IPS-20b (cell line): Measurements from ENCODE around the gene STON1.
"Not testable (repeated sequence)": the region's sequence is repeated elsewhere in the genome, so short reads cannot be mapped to it uniquely, and the experiment has no call there.

Experiments
- H3K27ac ChIP-seq: one replicate; pipeline ENCODE4 v1.5.1; 2013; ENCODE audit warnings: low read length
- H3K27me3 ChIP-seq: 2 replicates; pipeline ENCODE4 v1.6.1; 2013; ENCODE audit warnings: mild to moderate bottlenecking, low read length, inconsistent platforms; ENCODE audit not compliant: insufficient read depth
- H3K36me3 ChIP-seq: 2 replicates; pipeline ENCODE4 v1.6.1; 2013; ENCODE audit warnings: low read depth, mild to moderate bottlenecking, inconsistent platforms, low read length, moderate library complexity; ENCODE audit not compliant: insufficient read depth
- H3K4me1 ChIP-seq: 2 replicates; pipeline ENCODE4 v1.6.1; 2013; ENCODE audit warnings: mild to moderate bottlenecking, control low read depth, inconsistent platforms, low read length, moderate library complexity; ENCODE audit not compliant: insufficient read depth
- H3K4me3 ChIP-seq: 2 replicates; pipeline ENCODE4 v1.5.1; 2013; ENCODE audit warnings: mild to moderate bottlenecking, low read length, inconsistent platforms
- H3K9ac ChIP-seq: 2 replicates; pipeline ENCODE4 v1.6.1; 2013; ENCODE audit warnings: low read depth, mild to moderate bottlenecking, inconsistent platforms, low read length, moderate library complexity
- H3K9me3 ChIP-seq: 2 replicates; pipeline ENCODE4 v1.6.1; 2013; ENCODE audit warnings: mild to moderate bottlenecking, low read depth, low read length, inconsistent platforms; ENCODE audit not compliant: insufficient read depth

Gene STON1

DNA sequence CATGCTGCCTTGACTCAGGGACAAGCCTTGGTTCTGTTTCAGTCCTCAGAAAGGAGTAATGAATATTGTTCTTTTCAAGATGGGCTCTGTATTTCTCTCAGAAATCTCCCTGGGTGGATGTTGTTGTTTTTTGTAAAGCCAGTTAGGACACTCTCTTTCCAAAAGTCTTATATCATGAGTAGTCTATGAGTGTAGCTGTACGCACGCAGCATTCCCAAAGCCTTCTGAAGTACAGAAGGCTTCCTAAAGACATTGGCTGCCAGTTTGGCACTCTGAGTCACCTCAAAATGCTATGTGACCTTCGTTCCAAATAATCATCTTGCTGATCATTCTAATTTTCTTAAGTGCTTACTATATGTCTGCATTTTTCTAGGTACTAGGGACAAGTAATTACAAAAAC lies 71.0 kb downstream of the STON1 start:
- H3K27ac ChIP-seq = no peak overlapping the region

DNA sequence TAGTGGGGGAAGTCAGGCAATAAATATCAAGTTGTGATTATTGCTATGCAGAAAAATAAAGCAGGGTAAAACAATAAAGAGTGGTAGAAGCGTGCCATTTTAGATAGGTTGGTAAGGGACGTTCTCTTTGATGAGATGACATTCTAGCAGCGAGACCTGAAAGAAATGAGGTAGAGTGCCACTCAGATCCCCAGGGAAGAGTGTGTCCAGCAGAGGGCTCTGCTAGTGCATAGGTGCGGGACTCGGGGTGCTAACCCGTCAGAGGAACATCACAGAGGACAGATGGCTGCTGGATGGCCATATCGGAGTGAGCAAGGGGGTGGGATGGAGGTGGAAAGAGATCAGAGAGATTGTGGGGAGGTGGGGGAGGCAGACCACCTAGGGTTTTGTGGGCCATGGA lies 71.4 kb downstream of the STON1 start:
- no peaks in the 10 kb centered on the region for H3K27me3 ChIP-seq
- no peaks in the 10 kb centered on the region for H3K4me1 ChIP-seq
- no peak overlapping the region for H3K4me3 ChIP-seq
- H3K9me3 ChIP-seq = no peaks in the 10 kb centered on the region
- no peak overlapping the region for H3K27ac ChIP-seq
- no peak overlapping the region for H3K9ac ChIP-seq
- no peaks in the 10 kb centered on the region for H3K36me3 ChIP-seq

More for the DNA sequence above, 71.0 kb downstream of the STON1 start:
- no peaks in the 10 kb centered on the region for H3K4me1 ChIP-seq
- H3K9ac ChIP-seq = no peak overlapping the region
- H3K36me3 ChIP-seq = no peaks in the 10 kb centered on the region
- H3K27me3 ChIP-seq = no peaks in the 10 kb centered on the region
- no peaks in the 10 kb centered on the region for H3K9me3 ChIP-seq
- no peak overlapping the region for H3K4me3 ChIP-seq

DNA sequence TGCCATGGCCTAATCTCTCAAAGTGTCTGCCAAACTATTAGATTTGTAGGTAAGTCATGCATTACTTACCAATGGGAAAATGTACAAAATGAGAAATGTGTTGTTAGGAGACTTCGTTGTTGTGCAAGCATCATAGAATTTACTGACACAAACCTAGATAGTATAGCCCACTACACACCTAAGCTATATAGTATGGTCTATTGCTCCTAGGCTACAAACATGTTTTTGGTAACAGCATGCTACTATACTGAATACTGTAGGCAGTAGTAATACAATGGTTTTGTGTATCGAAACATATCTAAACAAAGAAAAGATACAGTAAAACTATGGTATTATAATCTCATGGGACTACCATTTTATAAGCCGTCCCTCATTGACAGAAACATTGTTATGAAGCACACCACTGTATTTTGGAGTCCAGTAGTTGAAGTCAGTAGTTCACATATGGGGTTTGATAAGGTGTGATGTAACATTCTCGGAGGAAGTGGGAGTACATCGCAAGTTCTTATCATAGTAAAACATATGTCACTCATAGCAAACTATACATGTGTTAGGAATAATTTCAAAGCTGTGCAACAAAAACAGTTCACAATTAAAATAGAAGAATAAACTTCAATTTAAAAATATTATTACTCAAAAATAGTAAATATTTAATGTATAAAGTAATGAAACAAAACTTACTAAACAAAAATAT lies 75.7 kb downstream of the STON1 start:
- Histone ChIP-seq H3K27me3 (no peaks in the 10 kb centered on the region), H3K4me1 (no peaks in the 10 kb centered on the region), H3K36me3 (no peaks in the 10 kb centered on the region), H3K9me3 (no peaks in the 10 kb centered on the region), H3K9ac (no peak overlapping the region), H3K27ac (no peak overlapping the region), H3K4me3 (no peak overlapping the region)

DNA sequence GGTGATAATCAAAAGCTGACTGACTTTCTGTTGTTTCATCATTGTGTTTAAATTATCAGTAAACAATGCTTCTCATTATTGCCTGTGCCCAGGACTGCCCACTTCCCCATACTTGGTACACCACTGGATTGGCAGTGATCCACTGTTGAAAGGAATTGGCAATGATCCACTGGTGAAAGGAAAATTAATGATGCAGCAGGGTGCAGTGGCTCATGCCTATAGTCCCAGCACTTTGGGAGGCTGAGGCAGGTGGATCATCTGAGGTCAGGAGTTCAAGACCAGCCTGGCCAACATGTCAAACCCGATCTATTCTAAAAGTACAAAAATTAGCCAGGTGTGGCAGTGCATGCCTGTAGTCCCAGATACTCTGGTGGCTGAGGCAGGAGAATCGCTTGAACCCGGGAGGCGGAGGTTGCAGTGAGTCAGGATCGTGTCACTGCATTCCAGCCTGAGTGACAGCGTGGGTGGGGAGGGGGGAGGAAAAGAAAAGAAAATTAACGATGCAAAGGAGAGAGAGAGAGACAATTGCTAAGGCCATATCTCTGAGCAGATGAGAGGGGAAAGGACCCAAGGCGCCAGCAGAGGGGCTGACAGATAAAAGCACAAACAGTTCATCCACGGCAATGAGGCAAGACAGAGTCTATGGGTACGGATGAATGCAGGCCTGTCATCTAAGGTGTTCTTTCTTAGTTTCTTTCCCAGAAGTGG lies 77.5 kb downstream of the STON1 start:
- H3K9me3 ChIP-seq = no peaks in the 10 kb centered on the region
- H3K4me3 ChIP-seq = no peak overlapping the region
- no peak overlapping the region for H3K27ac ChIP-seq
- H3K4me1 ChIP-seq = no peaks in the 10 kb centered on the region
- H3K9ac ChIP-seq = no peak overlapping the region
- no peaks in the 10 kb centered on the region for H3K36me3 ChIP-seq
- no peaks in the 10 kb centered on the region for H3K27me3 ChIP-seq

DNA sequence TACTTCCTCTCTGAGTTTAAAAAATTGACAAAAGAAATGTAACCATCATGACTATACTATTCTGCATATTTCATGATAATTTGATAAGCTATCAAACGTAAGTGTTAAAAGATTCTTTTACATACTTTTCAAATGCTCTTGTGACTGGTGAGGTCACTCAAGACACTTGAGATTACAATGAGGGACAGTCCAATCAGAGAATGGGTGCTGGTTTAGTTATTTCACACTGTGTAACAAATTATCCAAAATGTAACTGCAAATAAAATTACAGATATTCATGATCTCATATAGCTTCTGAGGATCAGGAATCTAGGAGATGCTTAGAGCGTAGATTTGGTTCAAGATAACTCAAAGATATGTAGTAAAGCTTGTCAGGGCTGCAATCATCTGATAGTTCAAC lies 83.3 kb downstream of the STON1 start:
- H3K4me3 ChIP-seq = no peak overlapping the region
- no peak overlapping the region for H3K27ac ChIP-seq
- no peaks in the 10 kb centered on the region for H3K27me3 ChIP-seq
- no peak overlapping the region for H3K9ac ChIP-seq
- H3K9me3 ChIP-seq = peaks cover 3% of the 10 kb centered on the region
- no peaks in the 10 kb centered on the region for H3K36me3 ChIP-seq
- H3K4me1 ChIP-seq = no peaks in the 10 kb centered on the region

DNA sequence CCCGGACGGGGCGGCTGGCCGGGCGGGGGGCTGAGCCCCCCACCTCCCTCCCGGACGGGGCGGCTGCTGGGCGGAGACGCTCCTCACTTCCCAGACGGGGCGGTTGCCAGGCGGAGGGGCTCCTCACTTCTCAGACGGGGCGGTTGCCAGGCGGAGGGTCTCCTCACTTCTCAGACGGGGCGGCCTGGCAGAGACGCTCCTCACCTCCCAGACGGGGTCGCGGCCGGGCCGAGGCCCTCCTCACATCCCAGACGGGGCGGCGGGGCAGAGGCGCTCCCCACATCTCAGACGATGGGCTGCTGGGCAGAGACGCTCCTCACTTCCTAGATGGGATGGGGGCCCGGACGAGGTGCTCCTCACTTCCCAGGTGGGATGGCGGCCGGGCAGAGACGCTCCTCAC lies 84.6 kb downstream of the STON1 start:
- not testable (repeated sequence) for H3K27me3 ChIP-seq, H3K27ac ChIP-seq, H3K36me3 ChIP-seq, H3K4me1 ChIP-seq, H3K9ac ChIP-seq, H3K9me3 ChIP-seq, H3K4me3 ChIP-seq

DNA sequence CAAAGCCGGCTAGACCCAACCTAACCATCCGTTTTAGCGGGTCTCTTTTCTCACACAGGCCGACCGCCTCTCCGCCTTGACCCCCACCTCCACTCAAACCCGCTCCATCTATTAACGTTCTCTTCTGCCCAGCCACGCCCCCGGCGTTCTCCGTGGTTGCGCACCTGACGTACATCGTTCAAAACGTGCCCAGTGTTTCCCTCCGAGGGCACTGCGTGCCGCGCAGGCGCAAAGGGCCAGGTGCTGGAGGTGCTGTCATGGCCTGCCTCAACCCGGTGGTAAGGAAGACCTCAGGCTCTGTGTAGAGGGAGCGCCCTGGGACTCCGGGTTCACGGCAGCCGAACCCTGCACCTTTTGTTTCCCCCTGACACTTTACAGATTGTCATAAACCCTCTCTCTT lies 87.7 kb downstream of the STON1 start, which contains the start of gene GTF2A1L:
TSS of gene GTF2A1L (plus strand) at position 239 of the 400 bp plus-strand sequence. CDS start at position 258, 19 bp downstream.
- Histone ChIP-seq H3K4me3 (no peak within 1 kb of the TSS), H3K9ac (no peak within 1 kb of the TSS), H3K9me3 (peaks cover 3% of the 10 kb centered on the region), H3K27ac (no peak within 1 kb of the TSS), H3K36me3 (no peaks in the 10 kb centered on the region), H3K4me1 (no peaks in the 10 kb centered on the region), H3K27me3 (no peaks in the 10 kb centered on the region)

DNA sequence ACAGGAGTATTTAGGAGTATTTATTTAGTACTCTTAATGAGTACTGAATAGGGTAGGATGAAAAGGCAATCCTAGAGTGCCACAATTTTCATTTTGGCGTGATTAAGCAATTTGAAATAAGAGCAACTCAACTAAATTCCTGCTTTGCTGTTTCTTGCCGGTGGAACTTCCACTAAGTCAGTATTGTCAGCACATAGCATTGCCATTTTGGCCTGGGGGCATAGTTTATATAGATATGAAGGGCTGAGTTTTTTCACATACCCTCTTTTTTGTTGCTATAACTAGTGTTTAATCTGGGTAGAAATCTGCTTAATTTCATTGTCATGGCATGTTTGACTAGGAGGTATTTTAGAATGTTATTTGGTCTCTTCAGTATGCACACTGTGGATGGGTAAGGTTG lies 89.6 kb downstream of the STON1 start:
- Histone ChIP-seq H3K4me1 (no peaks in the 10 kb centered on the region), H3K27ac (no peak overlapping the region), H3K9me3 (peaks cover 3% of the 10 kb centered on the region; the same call in 1 of the 2 replicates), H3K27me3 (no peaks in the 10 kb centered on the region), H3K4me3 (no peak overlapping the region), H3K36me3 (no peaks in the 10 kb centered on the region), H3K9ac (no peak overlapping the region)

DNA sequence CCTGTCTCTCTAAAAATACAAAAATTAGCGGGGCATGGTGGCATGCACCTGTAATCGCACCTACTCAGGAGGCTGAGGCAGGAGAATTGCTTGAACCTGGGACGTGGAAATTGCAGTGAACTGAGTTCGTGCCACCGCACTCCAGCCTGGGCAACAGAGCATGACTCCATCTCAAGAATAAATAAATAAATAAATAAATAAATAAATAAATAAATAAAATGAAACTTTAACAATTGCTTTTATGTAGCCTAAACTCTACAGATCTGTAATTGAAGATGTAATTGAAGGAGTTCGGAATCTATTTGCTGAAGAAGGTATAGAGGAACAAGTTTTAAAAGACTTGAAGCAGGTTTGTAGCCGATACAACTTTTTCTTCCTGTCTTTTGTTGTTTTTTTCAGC lies 90.7 kb downstream of the STON1 start:
- no peaks in the 10 kb centered on the region for H3K27me3 ChIP-seq
- H3K9me3 ChIP-seq = peaks cover 2% of the 10 kb centered on the region; the same call in 1 of the 2 replicates
- H3K27ac ChIP-seq = no peak overlapping the region
- H3K4me1 ChIP-seq = no peaks in the 10 kb centered on the region
- no peaks in the 10 kb centered on the region for H3K36me3 ChIP-seq
- no peak overlapping the region for H3K4me3 ChIP-seq
- H3K9ac ChIP-seq = no peak overlapping the region

DNA sequence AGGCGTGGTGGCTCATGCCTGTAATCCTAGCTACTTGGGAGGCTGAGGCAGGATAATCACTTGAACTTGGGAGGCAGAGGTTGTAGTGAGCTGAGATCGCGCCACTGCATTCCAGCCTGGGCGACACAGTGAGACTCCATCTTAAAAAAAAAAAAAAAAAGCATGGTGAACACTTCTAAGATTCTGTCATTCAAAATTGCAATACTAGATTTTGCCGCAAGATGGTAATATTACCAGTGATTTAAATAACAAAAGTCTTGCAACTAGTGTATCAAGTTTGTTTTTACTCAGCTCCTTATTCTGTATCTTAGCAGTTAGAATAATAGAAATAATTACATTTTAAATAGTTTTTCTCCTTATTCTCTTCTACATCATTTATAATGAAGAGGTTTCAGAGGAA lies 92.7 kb downstream of the STON1 start:
- H3K9me3 ChIP-seq = peaks cover 17% of the 10 kb centered on the region; the same call in 1 of the 2 replicates
- H3K36me3 ChIP-seq, H3K9ac ChIP-seq, H3K4me3 ChIP-seq, H3K27ac ChIP-seq, H3K27me3 ChIP-seq, H3K4me1 ChIP-seq: not testable (repeated sequence)

DNA sequence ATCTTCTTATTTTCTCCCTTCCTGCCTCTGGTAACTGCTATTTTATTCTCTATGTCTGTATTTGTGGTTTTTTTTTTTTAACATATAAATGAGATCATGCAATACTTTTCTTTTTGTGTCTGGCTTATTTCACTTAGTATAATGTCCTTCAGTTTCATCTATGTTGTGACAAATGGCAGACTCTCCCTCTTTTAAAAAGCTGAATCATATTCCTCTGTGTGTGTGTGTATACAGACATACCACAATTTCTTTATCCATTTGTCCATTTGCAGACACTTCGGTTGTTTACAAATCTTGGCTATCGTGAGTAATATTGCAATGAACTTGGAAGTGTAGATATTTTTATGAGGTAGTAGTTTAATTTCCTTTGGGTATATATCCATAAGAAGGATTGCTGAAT lies 94.7 kb downstream of the STON1 start:
- H3K36me3 ChIP-seq = no peaks in the 10 kb centered on the region
- H3K4me1 ChIP-seq = no peaks in the 10 kb centered on the region
- no peak overlapping the region for H3K9ac ChIP-seq
- no peak overlapping the region for H3K27ac ChIP-seq
- H3K27me3 ChIP-seq = no peaks in the 10 kb centered on the region
- H3K4me3 ChIP-seq = no peak overlapping the region
- peaks cover 17% of the 10 kb centered on the region; the same call in 1 of the 2 replicates for H3K9me3 ChIP-seq

DNA sequence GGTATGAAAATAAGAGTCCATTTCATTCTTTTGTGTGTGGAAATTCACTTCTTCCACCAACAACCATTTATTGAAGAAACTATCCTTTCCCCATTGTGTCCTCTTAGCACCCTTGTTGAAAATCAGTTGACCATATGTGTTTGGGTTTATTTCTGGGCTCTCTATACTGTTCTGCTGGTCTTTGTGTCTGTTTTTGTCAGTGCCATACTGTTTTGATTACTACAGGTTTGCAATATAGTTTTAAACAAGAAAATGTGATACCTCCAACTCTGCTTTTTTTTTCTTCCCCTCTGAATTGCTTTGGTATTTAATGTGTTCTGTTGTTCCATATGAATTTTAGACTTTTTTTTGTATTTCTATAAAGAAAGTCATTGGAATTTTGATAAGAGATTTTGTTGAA lies 96.1 kb downstream of the STON1 start:
- no peaks in the 10 kb centered on the region for H3K27me3 ChIP-seq
- no peak overlapping the region for H3K27ac ChIP-seq
- H3K4me1 ChIP-seq = no peaks in the 10 kb centered on the region
- no peak overlapping the region for H3K9ac ChIP-seq
- peaks cover 17% of the 10 kb centered on the region; the same call in 1 of the 2 replicates for H3K9me3 ChIP-seq
- H3K4me3 ChIP-seq = no peak overlapping the region
- H3K36me3 ChIP-seq = no peaks in the 10 kb centered on the region
